HG03064 (cell line): ENCODE results near the gene TRMT13.
"Not testable (repeated sequence)": the region's sequence is repeated elsewhere in the genome, so short reads cannot be mapped to it uniquely, and the experiment has no call there.

Source experiments
- ATAC-seq: cut with Tn5 transposase; IDR thresholded peaks from one replicate; pipeline ENCODE4 v1.9.1; 2021; ENCODE audit warnings: low read depth; ENCODE audit not compliant: unreplicated experiment

The TRMT13 gene

DNA sequence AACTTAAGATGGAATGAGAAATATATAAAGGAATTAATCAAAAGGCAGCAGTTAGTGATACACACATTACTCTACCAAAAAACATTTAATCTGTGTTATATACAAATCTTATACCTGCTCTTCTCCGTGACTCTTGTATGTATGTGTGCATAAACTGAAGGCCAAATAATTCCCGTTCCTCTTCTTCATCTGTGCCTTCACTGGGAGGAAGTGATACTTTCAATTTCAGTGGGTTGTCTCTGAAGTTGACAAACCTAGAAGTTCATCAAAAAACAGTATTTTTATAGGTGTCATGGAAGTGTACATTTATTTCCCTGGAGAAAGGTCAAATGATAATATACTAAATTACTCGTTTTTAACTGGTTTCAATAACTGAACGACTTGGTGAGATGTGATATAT is 19.3 kb downstream of the TRMT13 start:
- no peak for ATAC-seq

DNA sequence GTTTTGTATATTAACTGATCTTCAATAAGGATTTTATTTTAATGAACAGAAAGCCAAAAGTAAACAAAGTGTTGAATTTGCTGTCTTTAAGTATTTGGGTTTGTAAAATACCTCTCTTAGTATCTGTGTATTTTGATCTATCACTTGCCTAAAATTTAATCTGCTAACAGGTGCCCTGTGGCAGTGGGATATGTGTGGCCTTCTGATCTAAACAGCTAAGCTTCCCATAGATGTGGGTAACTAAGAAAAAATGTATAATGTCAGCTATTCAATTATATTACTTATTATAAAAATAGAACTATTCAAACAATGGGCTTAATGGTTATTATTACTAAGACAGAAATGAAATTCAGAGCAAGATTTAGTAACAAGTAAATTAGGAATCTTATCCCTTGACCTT is 29.9 kb downstream of the TRMT13 start:
- no peak for ATAC-seq

DNA sequence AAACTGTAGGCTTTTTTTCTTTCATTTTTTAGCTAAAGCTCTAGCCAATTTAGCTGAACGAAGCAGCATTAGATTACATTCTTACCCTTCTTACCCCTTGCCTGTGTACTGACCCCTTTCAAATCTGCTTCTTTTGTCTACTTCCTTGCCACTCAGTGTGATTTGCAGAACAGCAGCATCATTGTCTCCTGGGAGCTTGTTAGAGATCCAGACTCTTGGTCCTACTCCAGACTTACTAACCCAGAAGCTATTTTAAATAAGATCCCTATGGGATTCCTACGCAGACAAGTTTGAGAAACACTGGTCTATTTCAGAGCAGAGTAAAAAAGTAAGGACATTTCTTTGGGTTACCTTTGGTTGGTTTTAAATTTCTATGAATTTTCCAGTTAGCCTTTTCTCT is 31.3 kb downstream of the TRMT13 start:
- ATAC-seq, result no peak

DNA sequence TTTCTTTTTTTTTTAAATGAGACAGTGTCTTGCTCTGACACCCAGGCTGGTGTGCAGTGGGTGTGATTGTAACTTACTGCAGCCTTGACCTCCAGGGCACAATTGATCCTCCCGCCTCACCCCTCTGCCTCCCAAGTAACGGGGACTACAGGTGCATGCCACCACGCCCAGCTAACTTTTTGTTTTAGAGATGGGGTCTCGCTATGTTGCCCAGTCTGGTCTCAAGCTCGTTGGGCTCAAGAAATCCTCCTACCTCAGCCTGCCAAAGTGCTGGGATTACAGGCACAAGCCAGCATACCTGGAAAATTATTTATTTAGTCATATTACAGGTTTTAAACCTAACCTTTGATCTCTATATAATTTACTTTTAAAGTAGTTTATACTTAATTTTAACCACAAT is 31.7 kb downstream of the TRMT13 start:
- ATAC-seq, result no peak

DNA sequence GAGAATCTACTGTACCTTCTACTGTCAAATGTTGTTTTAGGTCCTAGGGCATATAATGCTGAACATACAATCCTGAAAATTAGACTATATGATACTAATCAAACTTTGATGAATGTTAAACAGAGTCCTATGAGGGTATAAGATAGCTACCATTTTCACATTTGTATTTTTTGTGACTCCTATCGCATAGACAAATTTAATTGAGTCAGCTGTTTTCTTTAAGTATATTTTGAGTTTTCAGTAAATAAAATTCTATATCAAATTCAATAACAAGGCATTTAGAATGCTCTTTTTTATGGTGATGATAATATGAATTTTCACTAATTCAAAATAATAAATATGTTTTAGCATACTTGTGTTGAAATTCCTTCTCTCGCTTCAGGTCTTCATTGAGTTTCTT is 35.1 kb downstream of the TRMT13 start:
- no peak for ATAC-seq

DNA sequence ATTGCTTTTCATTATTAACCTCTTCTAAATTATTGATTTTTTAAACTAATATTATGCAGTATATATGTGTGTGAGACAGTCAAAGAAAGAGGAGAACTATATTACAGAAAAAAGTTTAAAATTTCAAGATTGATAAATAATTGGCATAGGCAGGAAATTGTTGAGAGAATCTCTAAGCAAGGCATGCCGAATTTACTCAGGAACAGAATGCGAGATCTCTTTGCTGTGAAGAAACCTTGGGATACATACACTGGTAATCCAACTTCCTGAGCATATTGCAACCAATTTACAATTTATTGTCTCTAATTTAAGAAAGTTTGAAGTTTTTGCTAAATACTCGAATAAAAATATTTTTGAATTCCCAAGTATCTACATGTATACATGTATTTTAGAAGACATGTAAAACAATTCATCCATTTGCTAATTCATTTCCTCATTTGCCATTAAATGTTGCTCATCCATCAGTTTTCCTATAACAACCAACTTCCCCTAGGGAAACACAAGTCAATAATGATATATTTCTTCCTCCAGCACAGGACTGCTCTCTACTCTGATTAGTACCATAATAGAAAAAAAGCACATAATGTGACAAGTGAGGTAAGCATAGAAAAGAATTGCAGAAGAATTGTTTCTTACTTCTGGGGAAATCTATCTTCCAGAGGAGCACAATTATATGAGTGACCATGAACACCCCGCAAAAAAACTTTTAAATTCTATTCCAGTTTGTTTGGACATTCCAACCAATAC is 44.5 kb downstream of the TRMT13 start:
- ATAC-seq, result no peak

DNA sequence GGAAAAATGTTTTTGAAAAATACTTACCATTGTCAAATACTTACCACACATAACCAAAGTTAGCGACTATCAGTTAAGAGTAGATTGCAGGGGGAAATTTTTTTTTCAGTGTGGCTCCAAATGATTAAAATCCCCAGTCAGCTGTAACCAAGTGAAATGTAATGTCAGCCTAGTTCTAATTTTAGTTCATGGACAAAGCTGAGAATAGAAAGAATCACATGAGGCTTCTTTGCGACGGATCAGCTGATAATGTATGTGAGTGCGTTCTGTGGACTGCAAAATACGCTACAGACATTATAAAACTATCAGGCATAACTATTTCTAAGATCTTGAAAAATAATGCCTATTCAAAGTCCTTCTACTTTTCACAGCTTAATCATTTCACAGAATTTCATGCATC is 45.1 kb downstream of the TRMT13 start, which contains the start of gene LRRC39:
Gene LRRC39 (minus strand): TSS at position 166 of the 400 bp plus-strand sequence. CDS start 9,740 bp downstream, outside the sequence.
- ATAC-seq, result no peak

DNA sequence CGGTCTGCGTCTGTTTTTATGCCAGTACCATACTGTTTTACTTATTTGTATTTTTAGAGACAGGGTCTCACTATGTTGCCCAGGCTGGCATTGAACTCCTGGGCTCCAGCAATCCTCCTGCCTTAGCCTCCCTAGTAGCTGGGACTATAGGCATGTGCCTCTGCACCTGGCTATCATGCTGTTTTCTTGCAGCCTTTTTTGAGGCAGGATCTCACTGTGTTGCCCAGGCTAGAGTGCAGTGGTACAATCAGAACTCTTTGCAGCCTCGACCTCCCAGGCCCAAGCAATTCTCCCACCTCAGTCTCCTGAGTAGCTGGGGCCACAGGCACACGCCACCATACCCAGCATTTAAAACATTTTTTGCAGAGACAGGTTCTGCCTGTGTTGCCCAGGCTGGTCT is 50.4 kb downstream of the TRMT13 start:
- no peak for ATAC-seq

DNA sequence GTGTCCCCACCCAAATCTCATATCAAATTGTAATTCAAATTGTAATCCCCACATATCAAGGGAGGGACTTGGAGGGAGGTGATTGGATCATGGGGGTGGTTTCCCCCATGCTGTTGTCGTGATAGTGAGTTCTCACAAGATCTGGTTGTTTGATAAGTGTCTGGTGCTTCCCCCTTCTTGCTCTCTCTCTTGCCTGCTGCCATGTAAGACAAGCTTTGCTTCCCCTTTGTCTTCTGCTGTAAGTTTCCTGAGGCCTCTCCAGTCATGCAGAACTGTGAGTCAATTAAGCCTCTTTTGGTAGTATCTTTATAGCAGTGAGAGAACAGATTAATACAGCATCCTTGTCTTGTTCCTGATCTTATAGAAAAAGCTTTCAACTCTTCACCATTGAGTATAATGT is 51.6 kb downstream of the TRMT13 start:
- ATAC-seq, result peak; percentile 79

DNA sequence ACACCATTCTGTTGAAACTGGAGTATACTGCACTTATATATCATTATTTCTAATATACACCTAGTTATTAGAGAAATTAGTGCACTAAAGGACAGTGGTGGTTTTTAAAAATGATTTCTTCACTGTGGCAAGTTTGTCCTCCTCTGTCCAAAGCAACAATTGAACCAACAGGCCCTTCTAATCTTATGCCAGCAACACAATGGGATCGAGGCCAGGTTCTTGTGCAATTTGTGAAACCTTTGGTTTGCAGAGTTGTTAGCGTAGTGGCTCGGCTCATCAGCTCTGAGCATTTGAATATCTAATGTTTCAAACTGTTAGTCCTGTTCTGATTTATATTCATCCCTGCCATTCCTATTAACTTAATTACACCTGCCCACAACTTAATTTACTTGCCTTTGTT is 54.9 kb downstream of the TRMT13 start:
- no peak for ATAC-seq

DNA sequence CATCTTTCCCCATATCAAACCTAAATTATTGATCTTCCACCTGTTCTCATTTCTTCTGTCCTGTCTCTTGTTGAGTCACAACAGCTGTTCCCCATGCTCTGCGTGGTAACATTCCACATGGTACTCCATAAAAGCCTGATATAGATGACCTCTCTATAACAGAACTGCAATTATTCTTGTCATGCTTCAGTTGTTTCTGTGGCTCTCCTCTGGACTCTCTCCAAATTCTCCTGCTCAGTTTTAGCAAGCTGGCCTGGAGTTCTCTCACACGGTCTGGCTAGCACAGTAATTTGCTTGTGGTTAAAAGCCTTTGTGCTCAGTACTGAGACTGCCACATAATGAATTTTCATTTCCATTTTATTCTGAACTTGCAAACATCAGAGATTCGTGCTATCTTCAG is 55.7 kb downstream of the TRMT13 start:
- no peak for ATAC-seq

DNA sequence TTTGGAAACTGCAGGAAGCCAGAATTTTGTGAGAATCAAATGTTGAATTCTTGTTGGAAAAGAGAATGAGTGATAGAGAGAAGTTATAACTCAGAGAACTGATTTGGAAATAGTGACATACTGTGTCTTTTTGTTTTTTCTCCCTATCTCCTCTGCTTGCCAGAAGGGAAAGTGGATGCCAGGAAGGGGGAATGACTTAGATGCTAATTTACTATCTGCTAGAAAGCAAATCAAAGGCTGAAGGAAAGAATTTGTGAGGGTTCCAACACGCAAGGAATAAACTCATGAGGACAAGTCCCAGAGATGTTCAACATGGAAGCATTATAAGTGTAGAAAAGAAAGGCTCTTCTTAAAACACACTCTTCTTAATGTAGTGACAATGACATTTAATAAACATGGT is 65.6 kb downstream of the TRMT13 start:
- no peak for ATAC-seq

DNA sequence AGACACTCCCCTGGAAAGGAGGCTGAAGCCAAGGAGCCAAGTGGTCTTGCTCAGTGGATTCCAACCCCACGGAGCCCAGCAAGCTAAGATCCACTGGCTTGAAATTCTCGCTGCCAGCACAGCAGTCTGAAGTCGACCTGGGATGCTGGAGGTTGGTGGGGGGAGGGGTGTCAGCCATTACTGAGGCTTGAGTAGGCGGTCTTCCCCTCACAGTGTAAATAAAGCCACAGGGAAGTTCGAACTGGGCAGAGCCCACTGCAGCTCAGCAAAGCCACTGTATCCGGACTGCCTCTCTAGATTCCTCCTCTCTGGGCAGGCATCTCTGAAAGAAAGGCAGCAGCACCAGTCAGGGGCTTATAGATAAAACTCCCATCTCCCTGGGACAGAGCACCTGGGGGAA is 67.1 kb downstream of the TRMT13 start:
- ATAC-seq, result not testable (repeated sequence)
